ENCODE measurements around the gene PLA2G2D.

DNA sequence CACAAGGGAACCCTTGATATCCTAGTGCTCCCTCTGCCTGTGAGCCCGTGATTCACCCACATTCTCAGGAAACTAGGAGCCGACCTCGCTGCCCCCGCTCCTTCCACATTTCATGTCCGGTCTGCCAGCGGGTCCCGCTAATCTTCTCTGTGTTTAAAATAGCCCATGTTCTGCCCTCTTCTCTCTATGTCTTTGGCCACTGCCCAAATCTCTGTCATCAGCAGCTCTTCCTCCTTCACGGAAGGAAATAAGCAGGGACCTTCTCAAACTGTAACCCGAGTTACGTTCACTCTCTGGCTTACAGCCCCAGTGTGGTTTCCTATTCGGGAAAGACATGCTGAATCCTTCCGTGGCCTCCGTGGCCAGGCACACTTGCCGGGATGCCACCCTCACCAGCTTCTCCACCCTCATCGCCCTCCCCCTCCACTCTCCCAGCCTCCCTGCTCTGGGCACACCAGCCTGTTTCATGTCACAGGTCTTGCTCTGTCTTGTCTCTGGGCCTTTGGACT, 45.4 kb upstream of the PLA2G2D start:
- TF ChIP-seq, protein P1, sequence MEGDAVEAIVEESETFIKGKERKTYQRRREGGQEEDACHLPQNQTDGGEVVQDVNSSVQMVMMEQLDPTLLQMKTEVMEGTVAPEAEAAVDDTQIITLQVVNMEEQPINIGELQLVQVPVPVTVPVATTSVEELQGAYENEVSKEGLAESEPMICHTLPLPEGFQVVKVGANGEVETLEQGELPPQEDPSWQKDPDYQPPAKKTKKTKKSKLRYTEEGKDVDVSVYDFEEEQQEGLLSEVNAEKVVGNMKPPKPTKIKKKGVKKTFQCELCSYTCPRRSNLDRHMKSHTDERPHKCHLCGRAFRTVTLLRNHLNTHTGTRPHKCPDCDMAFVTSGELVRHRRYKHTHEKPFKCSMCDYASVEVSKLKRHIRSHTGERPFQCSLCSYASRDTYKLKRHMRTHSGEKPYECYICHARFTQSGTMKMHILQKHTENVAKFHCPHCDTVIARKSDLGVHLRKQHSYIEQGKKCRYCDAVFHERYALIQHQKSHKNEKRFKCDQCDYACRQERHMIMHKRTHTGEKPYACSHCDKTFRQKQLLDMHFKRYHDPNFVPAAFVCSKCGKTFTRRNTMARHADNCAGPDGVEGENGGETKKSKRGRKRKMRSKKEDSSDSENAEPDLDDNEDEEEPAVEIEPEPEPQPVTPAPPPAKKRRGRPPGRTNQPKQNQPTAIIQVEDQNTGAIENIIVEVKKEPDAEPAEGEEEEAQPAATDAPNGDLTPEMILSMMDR (conservative IDR thresholded peaks at IDR 0.05; ENCODE audit: low read depth, low read length) = no peak
- TF ChIP-seq EZH2 (IDR thresholded peaks at IDR 0.05; ENCODE audit: borderline replicate concordance, low read depth, low read length, poor library complexity, severe bottlenecking) = no peak
